H1 (cell line): Measurements from ENCODE around the gene TEAD2. TPM values are rescaled to one million over a fixed set of nuclear protein-coding genes. Genes with fewer than 3 reads are reported as not detected.

Experiments
- CTCF ChIA-PET: fragments of 300-600 bp; sonication (Branson Sonifier 250); formaldehyde crosslinking; loops from one replicate; lab custom pipeline; 2021; ENCODE audit not compliant: partially characterized antibody; lab: Charles Lee
- POLR2A ChIA-PET: fragments of 300-600 bp; sonication (Branson Sonifier 250); formaldehyde crosslinking; loops from one replicate; lab custom pipeline; 2021; ENCODE audit warnings: inconsistent platforms; ENCODE audit not compliant: partially characterized antibody; lab: Charles Lee
- DNase-seq, 2 experiments: peaks; one replicate each; pipeline versions ENCODE4 v3.0.0 to v3.0.0-alpha.2; 2010 to 2022; ENCODE audit warnings: low spot score in 2 of 2, low read depth in 1 of 2, mixed read lengths in 1 of 2
- FAIRE-seq: peaks from 2 replicates; lab custom pipeline; 2011; peaks lifted over from hg19 to GRCh38; lab: Jason Lieb, UNC
- H2AFZ ChIP-seq: 2 replicates; pipeline ENCODE4 v1.8.1; 2012; ENCODE audit warnings: low read length, inconsistent platforms
- H2AK5ac ChIP-seq: 2 replicates; pipeline ENCODE4 v1.6.1; 2013; ENCODE audit warnings: low read depth, low read length
- H2BK120ac ChIP-seq: replicated peaks from 2 replicates; pipeline ENCODE3; 2013; ENCODE audit warnings: low read depth, low read length, inconsistent platforms
- H2BK12ac ChIP-seq: 2 replicates; pipeline ENCODE4 v1.6.1; 2013; ENCODE audit warnings: low read depth, low read length
- H2BK15ac ChIP-seq: 2 replicates; pipeline ENCODE4 v1.6.1; 2013; ENCODE audit warnings: low read length
- H2BK20ac ChIP-seq: 2 replicates; pipeline ENCODE4 v1.6.1; 2013; ENCODE audit warnings: low read length
- H2BK5ac ChIP-seq: 2 replicates; pipeline ENCODE4 v1.6.1; 2013; ENCODE audit warnings: low read depth, low read length
- H3K14ac ChIP-seq: 2 replicates; pipeline ENCODE4 v1.6.1; 2013; ENCODE audit warnings: inconsistent platforms; ENCODE audit not compliant: insufficient read length
- H3K18ac ChIP-seq: 2 replicates; pipeline ENCODE4 v1.6.1; 2013; ENCODE audit warnings: low read length; ENCODE audit errors: extremely low read depth
- H3K23ac ChIP-seq: 2 replicates; pipeline ENCODE4 v1.6.1; 2013; ENCODE audit warnings: inconsistent platforms; ENCODE audit not compliant: insufficient read length
- H3K23me2 ChIP-seq: 2 replicates; pipeline ENCODE4 v1.6.1; 2013; ENCODE audit warnings: low read depth, low read length
- H3K27ac ChIP-seq: 2 replicates; pipeline ENCODE4 v1.6.1; 2011; ENCODE audit warnings: low read depth, low read length, inconsistent platforms
- H3K27me3 ChIP-seq, 4 experiments: replicated peaks in 1 of 4; 1 replicate in 1 of 4; 2 replicates in 3 of 4; pipeline versions ENCODE4 v1.6.1 to v1.8.1; 2011 to 2013; ENCODE audit warnings: low read length in 3 of 4, mild to moderate bottlenecking in 3 of 4, inconsistent platforms in 2 of 4, mixed read lengths in 2 of 4, moderate library complexity in 1 of 4; ENCODE audit not compliant: control insufficient read depth in 3 of 4, insufficient read depth in 3 of 4; ENCODE audit errors: extremely low read depth in 1 of 4
- H3K36me3 ChIP-seq, 4 experiments: 2 replicates each; pipeline versions ENCODE4 v1.6.1 to v1.8.1; 2011 to 2013; ENCODE audit warnings: mild to moderate bottlenecking in 4 of 4, low read length in 3 of 4, moderate library complexity in 2 of 4, control low read depth in 1 of 4, inconsistent platforms in 1 of 4; ENCODE audit not compliant: insufficient read depth in 4 of 4, control insufficient read depth in 2 of 4
- H3K4ac ChIP-seq: replicated peaks from 2 replicates; pipeline ENCODE3; 2013; ENCODE audit warnings: low read length, low read depth, mixed read lengths, inconsistent platforms; ENCODE audit not compliant: insufficient read length
- H3K4me1 ChIP-seq, 4 experiments: replicated peaks in 1 of 4; 1 replicate in 1 of 4; 2 replicates in 3 of 4; pipeline versions ENCODE4 v1.6.1 to v1.8.1; 2011 to 2013; ENCODE audit warnings: low read length in 3 of 4, inconsistent platforms in 2 of 4, mixed read lengths in 1 of 4; ENCODE audit not compliant: insufficient read depth in 4 of 4, control insufficient read depth in 3 of 4
- H3K4me2 ChIP-seq, 2 experiments: 2 replicates each; pipeline versions ENCODE4 v1.6.1 to v1.8.1; 2011 to 2013; ENCODE audit warnings: low read depth in 2 of 2, low read length in 2 of 2, control low read depth in 1 of 2, inconsistent platforms in 1 of 2, mild to moderate bottlenecking in 1 of 2; ENCODE audit not compliant: insufficient read depth in 1 of 2
- H3K4me3 ChIP-seq, 4 experiments: fragments of 200-600, 300-600 bp in 1 of 4; sonication (generic), shearing (Covaris generic), sonication (Bioruptor Twin) in 1 of 4; 2 replicates each; pipeline versions ENCODE4 v1.5.1 to v1.8.1; 2011 to 2016; ENCODE audit warnings: low read length in 4 of 4, low read depth in 3 of 4, control low read depth in 2 of 4, inconsistent platforms in 2 of 4, mild to moderate bottlenecking in 2 of 4, mixed read lengths in 1 of 4, moderate library complexity in 1 of 4; ENCODE audit not compliant: insufficient read depth in 2 of 4; ENCODE audit errors: extremely low read depth in 1 of 4
- H3K56ac ChIP-seq: replicated peaks from 2 replicates; pipeline ENCODE3; 2013; ENCODE audit warnings: low read depth, mild to moderate bottlenecking, mixed read lengths, low read length, inconsistent platforms; ENCODE audit not compliant: insufficient read length
- H3K79me1 ChIP-seq: 2 replicates; pipeline ENCODE4 v1.6.1; 2013; ENCODE audit warnings: low read depth, low read length, control low read depth
- H3K79me2 ChIP-seq, 2 experiments: 2 replicates each; pipeline versions ENCODE4 v1.6.1 to v1.8.1; 2012 to 2013; ENCODE audit warnings: low read length in 2 of 2, mild to moderate bottlenecking in 2 of 2, inconsistent platforms in 1 of 2; ENCODE audit not compliant: insufficient read depth in 2 of 2, control insufficient read depth in 1 of 2
- H3K9ac ChIP-seq, 4 experiments: replicated peaks in 1 of 4; 1 replicate in 1 of 4; 2 replicates in 3 of 4; pipeline versions ENCODE4 v1.6.1 to v1.8.1; 2011 to 2013; ENCODE audit warnings: low read depth in 3 of 4, low read length in 3 of 4, control low read depth in 2 of 4, mild to moderate bottlenecking in 2 of 4, moderate library complexity in 2 of 4, inconsistent platforms in 1 of 4; ENCODE audit errors: extremely low read depth in 1 of 4
- H3K9me3 ChIP-seq, 2 experiments: 2 replicates each; pipeline versions ENCODE4 v1.6.1 to v1.8.1; 2012 to 2013; ENCODE audit warnings: mild to moderate bottlenecking in 2 of 2, moderate library complexity in 2 of 2, control low read depth in 1 of 2, inconsistent platforms in 1 of 2, low read depth in 1 of 2, low read length in 1 of 2, mixed read lengths in 1 of 2; ENCODE audit not compliant: insufficient read depth in 2 of 2
- H4K20me1 ChIP-seq, 2 experiments: replicated peaks in 1 of 2; 2 replicates each; pipeline versions ENCODE3 to v1.8.1; 2011 to 2013; ENCODE audit warnings: inconsistent platforms in 2 of 2, low read length in 2 of 2, mild to moderate bottlenecking in 1 of 2; ENCODE audit not compliant: insufficient read depth in 2 of 2, control insufficient read depth in 1 of 2
- H4K5ac ChIP-seq: 2 replicates; pipeline ENCODE4 v1.6.1; 2013; ENCODE audit warnings: low read length, low read depth, mixed read lengths, inconsistent platforms; ENCODE audit not compliant: insufficient read length
- H4K8ac ChIP-seq: 2 replicates; pipeline ENCODE4 v1.8.0; 2013; ENCODE audit warnings: mild to moderate bottlenecking, moderate library complexity, low read length, inconsistent platforms; ENCODE audit not compliant: insufficient read depth; ENCODE audit errors: extremely low read depth
- H4K91ac ChIP-seq: replicated peaks from 2 replicates; pipeline ENCODE3; 2013; ENCODE audit warnings: low read length, mixed read lengths, inconsistent platforms; ENCODE audit not compliant: insufficient read length
- BRCA1 ChIP-seq: IDR thresholded peaks from 2 replicates; pipeline ENCODE4 v1.6.1; 2012; ENCODE audit warnings: low read depth, low read length, improper control_type of control experiment
- CREB1 ChIP-seq: IDR thresholded peaks from 2 replicates; pipeline ENCODE4 v1.6.1; 2012; ENCODE audit warnings: inconsistent platforms
- CTBP2 ChIP-seq: IDR thresholded peaks from 2 replicates; pipeline ENCODE4 v1.7.0; 2011; ENCODE audit warnings: borderline replicate concordance, mild to moderate bottlenecking, moderate library complexity, mixed read lengths, low read length; ENCODE audit not compliant: insufficient read depth, insufficient read length
- GABPA ChIP-seq: IDR thresholded peaks from 2 replicates; pipeline ENCODE4 v1.6.1; 2011; ENCODE audit warnings: mild to moderate bottlenecking, low read length, moderate library complexity, borderline replicate concordance; ENCODE audit not compliant: insufficient read depth
- KDM5A ChIP-seq: fragments of 200-600 bp; IDR thresholded peaks from 2 replicates; pipeline ENCODE4 v1.7.1; 2012; ENCODE audit warnings: mild to moderate bottlenecking, low read length, inconsistent platforms, mixed read lengths
- RBBP5 ChIP-seq: IDR thresholded peaks from 2 replicates; pipeline ENCODE4 v1.7.1; 2012; ENCODE audit warnings: low read depth, mild to moderate bottlenecking, inconsistent platforms, low read length, moderate library complexity, borderline replicate concordance
- SIRT6 ChIP-seq: IDR thresholded peaks from one replicate; pipeline ENCODE4 v1.7.1; 2012; ENCODE audit warnings: low read length, inconsistent platforms
- SUZ12 ChIP-seq: fragments of 200-600 bp; sonication (generic); IDR thresholded peaks from 2 replicates; pipeline ENCODE4 v1.6.1; 2012; ENCODE audit warnings: mild to moderate bottlenecking, inconsistent platforms, low read length, moderate library complexity, mixed read lengths
- USF2 ChIP-seq: IDR thresholded peaks from 2 replicates; pipeline ENCODE4 v1.6.1; 2011; ENCODE audit warnings: low read length, improper control_type of control experiment
- YY1 ChIP-seq: IDR thresholded peaks from 2 replicates; pipeline ENCODE4 v1.6.1; 2011; ENCODE audit warnings: low read depth, mild to moderate bottlenecking, low read length
- ZNF274 ChIP-seq: IDR thresholded peaks from 2 replicates; pipeline ENCODE4 v1.7.0; 2012; ENCODE audit warnings: low read length, borderline replicate concordance; ENCODE audit errors: extremely low read depth
- WGBS, 2 experiments: shearing (Covaris generic) in 1 of 2; methylation state at CpG; one replicate each; pipeline versions ENCODE4 v1.1.6 to v1.1.7; 2013 to 2015; ENCODE audit warnings: low lambda C conversion rate in 2 of 2, mixed read lengths in 2 of 2, inconsistent platforms in 1 of 2, low coverage in 1 of 2, missing lambda C conversion rate in 1 of 2; ENCODE audit not compliant: insufficient replicate concordance in 2 of 2, insufficient coverage in 1 of 2, insufficient read length in 1 of 2; ENCODE audit errors: extremely low coverage in 1 of 2, missing lambda C conversion rate in 1 of 2; 5-methylcytosine and 5-hydroxymethylcytosine counted together
- polyA plus RNA-seq, 7 experiments: library from polyadenylated mRNA; depleted of rRNA in 3 of 7; stranded (reverse) in 5 of 7; unstranded in 2 of 7; fragments of >200 nt in 5 of 7; fragments of 200-250 nt in 2 of 7; gene quantifications; 1 replicate in 5 of 7; 2 replicates in 1 of 7; 4 replicates in 1 of 7; pipeline versions ENCODE4 v1.2.1 to v1.2.3, GENCODE V29; 2011 to 2013; ENCODE audit warnings: missing spikeins in 2 of 7, mixed read lengths in 2 of 7
- total RNA-seq: library from RNA; stranded (reverse); fragmentation: NEBNext Ultra II Directional; extraction: Animal tissue kit (Norgen Biotek cat#: 25700); gene quantifications from 2 replicates; pipeline ENCODE4 v1.2.1, GENCODE V29; 2021

Gene TEAD2
- total and polyA plus RNA-seq, 2 of the 8 experiments (the other 6 are each of a cell fraction or from before 2014, with no cell fraction given): 87.6 to 146 TPM

- H4K20me1 ChIP-seq: peaks cover 9 to 22% of the 10 kb centered on the region in 2 experiments
- no peak overlapping the region for H3K23ac ChIP-seq
- H4K8ac ChIP-seq: no peak overlapping the region; the same call in none of the 2 replicates
- 3% methylated on average over 24 of the region's 30 CpGs; no CpG with 5 or more reads in 1 of the 2 experiments for WGBS, 2 experiments
- H4K5ac ChIP-seq: peak overlapping the region; percentile 64
- no peak overlapping the region for H3K56ac ChIP-seq
- no peaks in the 10 kb centered on the region for H3K9me3 ChIP-seq
- peaks cover 22 to 32% (median 24%) of the 10 kb centered on the region in 4 experiments; a peak in 7 of 8 replicates for H3K36me3 ChIP-seq
- H2BK12ac ChIP-seq: no peak overlapping the region
- no peak overlapping the region for H4K91ac ChIP-seq
- H3K9ac ChIP-seq: peak overlapping the region in 2 of 4 experiments; percentile 41 to 45; a peak in 3 of 7 replicates
- no peak overlapping the region for H3K4ac ChIP-seq
- ChIA-PET POLR2A (interaction anchor here (0.6 to 6.9 kb wide), 34 partner anchors 8 to 710 kb away, joined by 3 to 63 read pairs (median 4); partner anchors contain the start of genes DKKL1, LIN7B, NOSIP and PIH1D1), CTCF (interaction anchor here (0.8 to 2.5 kb wide), 7 partner anchors 9 to 192 kb away, joined by 3 to 9 read pairs (median 6); no protein-coding TSS in a partner anchor)
- no peak overlapping the region for H2BK120ac ChIP-seq
- peak; percentile 90 to 99 for DNase-seq
- no peak overlapping the region for H2BK20ac ChIP-seq
- peaks cover 0 to 17% (median 10%) of the 10 kb centered on the region in 4 experiments; a peak in 6 of 7 replicates for H3K4me1 ChIP-seq
- H3K79me1 ChIP-seq: no peaks in the 10 kb centered on the region
- H2BK15ac ChIP-seq: no peak overlapping the region
- peaks cover 0 to 10% (median 3%) of the 10 kb centered on the region in 4 experiments; a peak in 4 of 7 replicates for H3K27me3 ChIP-seq
- FAIRE-seq: no peak
- H3K23me2 ChIP-seq: peaks cover 13% of the 10 kb centered on the region
- peak overlapping the region; percentile 49; the same call in 1 of the 2 replicates for H3K27ac ChIP-seq
- H2BK5ac ChIP-seq: peak overlapping the region; percentile 66; the same call in 1 of the 2 replicates
- H3K18ac ChIP-seq: peak overlapping the region; percentile 80; the same call in 1 of the 2 replicates
- H3K4me2 ChIP-seq: peak overlapping the region; percentile 88 to 99
- H3K14ac ChIP-seq: no peak overlapping the region
- no peak overlapping the region for H2AFZ ChIP-seq
- H2AK5ac ChIP-seq: no peak overlapping the region
- no peaks in the 10 kb centered on the region for H3K79me2 ChIP-seq
- peak overlapping the region; percentile 13 to 59 (median 50); a peak in 7 of 8 replicates for H3K4me3 ChIP-seq
- TF ChIP-seq RBBP5 (no peak; the same call in 1 of the 2 replicates), CTBP2 (no peak), SIRT6 (no peak), SUZ12 (no peak), YY1 (no peak), ZNF274 (no peak), CREB1 (no peak), KDM5A (no peak), GABPA (no peak), BRCA1 (no peak), USF2 (no peak)
Measured at GRCh38 chr19:49338691-49339300, 23.4 kb downstream of the TEAD2 start.
